ENCODE results near the gene UVRAG. TPM values are rescaled to one million over a fixed set of nuclear protein-coding genes. Genes with fewer than 3 reads are reported as not detected.
A peak's percentile ranks its signal among the peaks of the same experiment; 100 is the strongest.

UVRAG gene
- total RNA-seq, 1 donor from 2014 or later = 7.4 TPM

GRCh38 chr11:75809111-75809510, 5.9 kb upstream of the UVRAG start:
- TF ChIP-seq, protein P1, sequence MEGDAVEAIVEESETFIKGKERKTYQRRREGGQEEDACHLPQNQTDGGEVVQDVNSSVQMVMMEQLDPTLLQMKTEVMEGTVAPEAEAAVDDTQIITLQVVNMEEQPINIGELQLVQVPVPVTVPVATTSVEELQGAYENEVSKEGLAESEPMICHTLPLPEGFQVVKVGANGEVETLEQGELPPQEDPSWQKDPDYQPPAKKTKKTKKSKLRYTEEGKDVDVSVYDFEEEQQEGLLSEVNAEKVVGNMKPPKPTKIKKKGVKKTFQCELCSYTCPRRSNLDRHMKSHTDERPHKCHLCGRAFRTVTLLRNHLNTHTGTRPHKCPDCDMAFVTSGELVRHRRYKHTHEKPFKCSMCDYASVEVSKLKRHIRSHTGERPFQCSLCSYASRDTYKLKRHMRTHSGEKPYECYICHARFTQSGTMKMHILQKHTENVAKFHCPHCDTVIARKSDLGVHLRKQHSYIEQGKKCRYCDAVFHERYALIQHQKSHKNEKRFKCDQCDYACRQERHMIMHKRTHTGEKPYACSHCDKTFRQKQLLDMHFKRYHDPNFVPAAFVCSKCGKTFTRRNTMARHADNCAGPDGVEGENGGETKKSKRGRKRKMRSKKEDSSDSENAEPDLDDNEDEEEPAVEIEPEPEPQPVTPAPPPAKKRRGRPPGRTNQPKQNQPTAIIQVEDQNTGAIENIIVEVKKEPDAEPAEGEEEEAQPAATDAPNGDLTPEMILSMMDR (conservative IDR thresholded peaks at IDR 0.05; ENCODE audit: low read depth, low read length) = no peak
- no peak for DNase-seq (ENCODE audit: low read depth)
- H3K4me3 ChIP-seq (ENCODE audit: low read depth, low read length) = no peak overlapping the region

DNA sequence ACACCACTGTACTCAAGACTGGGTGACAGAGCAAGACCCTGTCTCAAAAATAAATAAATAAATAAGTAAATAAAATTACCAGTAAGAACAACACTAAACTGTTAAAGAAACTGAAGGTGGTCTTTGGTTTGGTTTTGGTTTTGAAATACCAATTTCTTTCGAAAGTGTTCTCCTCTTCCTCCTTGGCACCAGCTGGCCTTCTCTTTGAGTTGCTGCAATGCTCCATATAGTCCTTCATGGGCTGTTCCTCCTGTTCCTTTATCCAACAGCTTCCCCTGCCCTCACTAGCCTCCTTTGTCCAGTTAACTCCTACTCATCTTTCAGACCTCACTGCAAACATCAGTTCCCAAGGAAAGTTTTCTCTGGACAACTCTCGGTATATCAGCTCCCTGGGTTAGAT, 5.0 kb upstream of the UVRAG start:
- DNase-seq (ENCODE audit: low read depth) = no peak
- TF ChIP-seq, protein P1 (conservative IDR thresholded peaks at IDR 0.05; ENCODE audit: low read depth, low read length) = no peak
- no peak overlapping the region for H3K4me3 ChIP-seq (ENCODE audit: low read depth, low read length)

DNA sequence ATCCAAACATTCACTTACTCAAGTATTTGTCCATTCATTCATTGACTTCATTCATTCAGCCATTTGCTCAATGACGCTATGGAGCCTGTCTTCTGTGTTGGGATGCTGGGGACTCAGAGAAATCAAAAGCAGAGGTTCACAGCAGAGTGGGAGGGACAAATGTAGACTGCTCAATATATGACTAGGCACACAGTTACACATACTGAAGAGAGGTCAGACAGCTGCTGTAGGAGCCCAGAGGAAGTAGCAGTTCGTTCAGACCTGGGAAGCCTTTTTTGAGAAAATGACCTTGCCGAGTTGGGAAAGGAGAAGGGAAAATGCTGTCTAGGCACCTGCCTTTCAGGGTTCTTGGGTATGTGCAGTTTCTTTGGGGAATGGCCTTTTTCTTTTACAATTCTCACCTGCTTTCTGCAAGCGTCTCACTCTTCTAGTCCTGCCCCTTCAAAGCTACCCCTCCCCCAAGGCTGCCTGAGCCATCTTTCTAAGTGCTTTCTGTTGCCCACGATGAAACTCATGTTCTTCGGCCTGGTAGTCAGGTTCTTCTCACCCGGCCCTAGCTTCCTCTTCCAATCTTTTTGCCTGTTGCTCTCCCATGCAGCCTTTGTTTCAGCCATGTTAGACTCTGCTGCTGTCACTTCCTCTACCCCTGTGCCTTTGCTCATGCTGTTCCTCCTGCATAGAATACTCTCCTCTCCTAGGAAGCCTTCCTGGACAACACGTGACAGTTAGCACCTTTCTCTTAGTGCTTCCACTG, 4.2 kb upstream of the UVRAG start:
- TF ChIP-seq, protein P1 (conservative IDR thresholded peaks at IDR 0.05; ENCODE audit: low read depth, low read length) = no peak
- no peak for DNase-seq (ENCODE audit: low read depth)

GRCh38 chr11:75811485-75811884, 3.5 kb upstream of the UVRAG start:
- TF ChIP-seq, protein P1 (conservative IDR thresholded peaks at IDR 0.05; ENCODE audit: low read depth, low read length) = no peak
- DNase-seq (ENCODE audit: low read depth) = no peak
- H3K4me3 ChIP-seq (ENCODE audit: low read depth, low read length) = no peak overlapping the region

More for the DNA sequence above, 4.2 kb upstream of the UVRAG start:
- H3K4me3 ChIP-seq (ENCODE audit: low read depth, low read length) = no peak overlapping the region

DNA sequence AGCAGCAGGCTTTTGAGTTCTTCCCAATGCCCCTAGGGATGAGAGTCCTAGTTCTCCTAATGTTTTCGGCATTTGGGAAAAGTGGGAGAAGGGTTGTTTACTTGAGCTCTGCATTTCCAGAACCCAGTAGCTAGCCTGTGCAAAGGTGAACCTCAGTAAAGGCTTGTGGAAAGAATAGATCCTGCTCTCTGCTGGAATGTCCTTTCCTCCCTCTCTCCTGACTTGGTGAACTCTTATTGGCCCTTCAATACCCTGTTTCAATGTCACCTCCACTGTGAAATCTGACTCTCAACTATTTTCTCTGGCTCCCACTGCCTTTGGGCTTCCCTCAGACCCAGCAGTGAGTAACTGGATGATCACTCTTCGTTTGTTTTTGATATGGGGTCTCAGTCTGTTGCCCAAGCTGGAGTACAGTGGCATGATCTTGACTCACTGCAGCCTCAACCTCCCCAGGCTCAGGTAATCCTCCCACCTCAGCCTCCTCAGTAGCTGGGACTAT, 2.4 kb upstream of the UVRAG start:
- TF ChIP-seq, protein P1 (conservative IDR thresholded peaks at IDR 0.05; ENCODE audit: low read depth, low read length) = no peak
- DNase-seq (ENCODE audit: low read depth) = no peak
- H3K4me3 ChIP-seq (ENCODE audit: low read depth, low read length) = no peak overlapping the region

DNA sequence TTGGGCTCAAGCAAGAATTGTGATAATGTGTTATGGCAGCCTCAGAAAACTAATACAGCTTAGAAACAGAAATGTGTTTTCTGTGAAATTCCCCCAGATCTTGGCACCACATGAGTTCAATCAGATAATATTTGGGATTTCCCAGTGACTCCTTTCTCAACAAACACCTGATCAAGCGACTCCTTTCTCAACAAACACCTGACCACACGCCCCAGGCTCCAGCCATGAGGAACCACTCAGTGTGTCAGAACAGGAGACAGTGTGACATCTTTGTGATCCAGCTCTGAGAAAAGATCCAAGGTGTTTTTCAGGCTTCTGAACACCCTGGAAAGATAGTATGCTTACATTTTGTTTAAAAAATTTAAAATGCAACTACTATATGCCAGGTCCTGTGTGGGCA, 1.9 kb upstream of the UVRAG start:
- no peak overlapping the region for H3K4me3 ChIP-seq (ENCODE audit: low read depth, low read length)
- no peak for DNase-seq (ENCODE audit: low read depth)
- TF ChIP-seq, protein P1 (conservative IDR thresholded peaks at IDR 0.05; ENCODE audit: low read depth, low read length) = no peak

DNA sequence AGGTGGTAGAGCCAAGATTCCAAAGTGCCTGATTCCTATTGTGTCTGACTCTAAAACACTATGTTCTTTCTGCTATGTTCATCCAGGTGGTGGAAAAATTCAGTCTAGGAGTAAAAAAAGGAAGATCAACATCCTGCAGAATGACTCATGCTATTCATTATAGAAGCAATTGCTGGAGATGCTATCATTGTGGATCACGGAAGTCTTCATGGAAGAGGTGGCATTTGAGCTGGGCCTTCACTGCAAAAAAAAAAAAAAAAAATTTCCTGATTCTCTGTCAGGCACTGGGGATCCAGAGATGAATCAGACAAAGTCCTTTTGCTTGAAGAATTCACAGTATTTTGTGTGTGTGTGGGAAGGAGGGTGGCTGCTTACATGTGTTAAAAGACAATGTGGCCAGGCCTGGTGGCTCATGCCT, 1.4 kb upstream of the UVRAG start:
- no peak for DNase-seq (ENCODE audit: low read depth)
- peak overlapping the region; percentile 92 for H3K4me3 ChIP-seq (ENCODE audit: low read depth, low read length)
- TF ChIP-seq, protein P1 (conservative IDR thresholded peaks at IDR 0.05; ENCODE audit: low read depth, low read length) = no peak

All from epithelial cell of proximal tubule (primary cell).